COR-L47 (cell line): Measurements from ENCODE around the gene ACSL6.

ENCODE experiments used
- DNase-seq: peaks from one replicate; lab custom pipeline; 2025; lab: John Stamatoyannopoulos, UW

The ACSL6 gene

DNA sequence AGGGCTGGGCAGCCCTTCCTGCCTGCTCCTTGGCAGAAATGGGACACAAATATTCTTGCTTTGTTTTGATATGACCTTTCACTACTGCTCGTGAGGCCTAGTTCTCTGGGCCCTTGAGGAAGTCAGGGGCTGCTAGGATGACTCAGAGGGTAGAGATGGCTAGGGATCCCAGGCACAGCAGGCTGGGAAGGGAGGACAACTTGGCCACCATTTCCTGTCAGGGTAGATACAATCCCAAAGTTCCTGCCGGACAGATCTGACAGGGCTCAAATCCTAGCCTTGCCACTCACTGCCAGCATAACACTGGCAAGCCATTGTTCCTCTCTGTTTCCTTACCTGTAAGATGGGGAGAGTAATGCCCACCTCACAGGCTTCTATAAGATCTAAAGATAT lies 34.2 kb downstream of the ACSL6 start:
- DNase-seq, result no peak

DNA sequence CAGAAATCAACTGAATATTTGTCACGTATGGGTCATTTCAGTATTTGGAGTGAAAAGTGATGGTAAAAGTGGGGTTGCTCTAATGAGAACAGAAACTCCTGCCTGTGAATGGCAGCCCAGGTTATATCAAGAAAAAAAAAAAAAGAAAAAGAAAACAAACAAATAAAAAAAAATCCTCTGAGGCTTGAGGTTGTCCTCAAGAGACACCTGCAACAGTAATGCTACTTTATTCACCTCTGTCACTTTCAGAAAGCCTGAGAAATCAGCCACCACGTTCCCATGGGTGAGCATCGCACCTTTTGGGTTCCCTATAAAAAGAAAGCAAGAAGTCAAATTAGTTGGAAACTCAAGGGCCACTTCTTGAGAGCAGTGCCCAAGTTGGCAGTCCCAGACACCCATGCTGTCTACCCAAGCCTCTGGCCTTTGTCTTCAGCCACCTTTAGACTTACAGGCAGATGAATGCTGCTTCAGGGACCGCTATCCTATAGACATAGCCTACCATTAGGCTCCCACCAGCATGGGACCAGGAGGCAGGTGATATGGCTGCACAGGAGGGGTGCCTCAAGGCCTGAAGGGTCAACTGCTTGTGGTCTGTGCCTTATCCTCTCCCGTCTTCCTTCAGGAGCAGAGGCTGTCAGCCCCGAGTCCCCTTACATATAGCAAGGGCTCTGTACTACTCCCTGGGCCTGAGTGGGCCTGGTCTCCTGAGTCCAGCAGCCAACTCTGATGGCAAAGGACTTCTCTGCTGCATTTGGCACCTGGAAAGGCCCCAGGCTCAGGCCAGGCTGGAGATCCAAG lies 34.8 kb downstream of the ACSL6 start:
- no peak for DNase-seq

DNA sequence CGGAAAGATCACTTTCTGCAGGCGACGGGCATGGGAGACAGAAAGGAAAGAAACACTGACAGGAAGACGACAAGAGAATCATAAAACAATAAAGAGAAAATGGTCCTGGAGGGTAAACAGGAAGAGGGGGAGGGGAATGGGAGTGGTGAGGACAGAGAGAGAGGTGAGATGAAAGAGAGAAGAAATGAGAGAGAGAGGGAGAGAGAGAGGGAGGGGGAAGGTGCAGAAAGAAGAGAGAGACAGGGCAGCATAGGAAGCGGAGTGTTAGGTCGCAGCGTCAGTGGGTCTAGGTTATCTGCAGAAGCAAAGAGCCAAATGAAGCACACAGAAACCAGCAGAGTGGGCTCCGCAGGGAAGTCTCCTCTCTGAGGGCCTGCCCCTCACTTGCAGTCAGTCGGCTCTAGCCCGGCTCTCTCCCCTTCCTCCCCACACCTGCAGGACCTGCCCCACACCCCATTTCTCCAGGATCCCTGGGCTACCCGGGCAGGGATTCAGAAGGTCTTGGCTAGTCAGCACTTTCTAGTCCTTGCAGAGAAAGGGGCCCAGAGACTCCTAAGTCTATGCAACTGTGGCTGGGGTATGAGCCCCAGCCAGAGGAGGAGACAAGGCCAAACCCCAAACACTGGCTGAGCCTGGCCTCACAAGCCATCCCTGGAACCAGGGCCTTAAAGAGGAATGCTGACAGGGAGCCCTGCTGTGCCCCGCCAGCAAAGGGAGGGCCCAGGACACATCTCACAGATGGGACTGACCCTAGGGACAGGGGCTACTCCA lies 36.3 kb downstream of the ACSL6 start:
- no peak for DNase-seq

DNA sequence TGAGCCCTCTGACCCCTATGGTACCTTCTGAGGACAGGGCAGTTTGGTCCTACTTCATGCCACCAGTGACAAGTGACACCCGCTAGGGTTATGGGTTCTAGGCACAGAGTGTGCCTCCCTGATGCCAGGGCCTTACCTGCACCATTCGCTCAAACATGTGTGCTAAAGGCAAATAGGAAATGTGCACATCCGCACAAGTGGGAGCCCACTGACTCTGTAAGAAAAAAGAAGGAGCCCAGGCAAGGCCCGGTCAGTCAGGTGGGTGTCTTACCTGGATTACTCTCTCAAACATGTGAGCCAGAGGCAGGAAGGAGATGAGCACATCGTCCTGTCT lies 36.9 kb downstream of the ACSL6 start:
- DNase-seq, result no peak

DNA sequence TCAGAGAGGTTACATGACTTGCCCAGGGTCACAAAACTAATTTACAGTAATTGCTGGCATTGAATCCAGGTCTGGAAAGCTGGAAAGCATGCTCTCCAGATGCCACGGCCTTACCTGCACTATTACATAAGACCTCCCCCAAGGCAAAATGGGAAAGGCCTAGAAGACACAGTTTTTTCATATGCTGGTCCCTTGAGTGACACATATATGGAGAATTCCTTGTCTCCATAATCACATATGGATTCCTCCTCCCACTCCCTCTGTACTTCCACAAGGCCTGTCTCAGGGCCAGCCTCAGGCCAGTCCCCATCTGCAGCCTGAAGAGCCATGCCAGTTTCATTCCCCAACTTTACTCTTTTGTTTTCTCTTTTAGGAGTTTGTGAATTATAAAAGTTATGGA lies 37.4 kb downstream of the ACSL6 start:
- no peak for DNase-seq

DNA sequence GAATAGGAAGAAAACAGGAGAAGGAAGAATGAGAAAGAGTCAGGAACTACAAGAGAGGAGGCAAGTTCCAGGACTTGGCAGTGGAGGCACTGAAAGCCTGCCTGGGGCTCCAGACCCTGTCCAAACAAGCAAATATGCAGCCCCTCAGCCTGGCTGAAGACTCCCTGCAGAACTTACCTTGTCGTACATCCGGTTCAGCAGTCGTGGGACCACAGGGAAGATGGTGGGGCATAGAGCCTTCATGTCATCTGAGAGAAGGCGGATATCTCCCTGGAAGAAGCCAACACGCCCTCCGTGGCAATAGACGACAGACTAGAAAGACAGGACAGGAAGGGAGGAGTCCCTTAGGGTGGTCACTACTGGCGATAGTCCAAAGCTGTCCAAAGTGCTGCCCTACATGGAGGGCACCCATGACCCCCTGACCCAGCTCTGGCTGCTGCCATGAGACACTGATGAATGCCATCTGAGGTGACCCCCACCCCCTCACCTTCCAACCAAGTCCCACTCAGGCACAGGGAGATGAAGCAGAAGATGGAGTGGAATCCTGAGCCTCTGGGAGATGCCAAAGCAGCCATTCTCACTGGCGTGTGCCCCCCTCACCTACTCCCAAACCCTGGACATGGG lies 38.3 kb downstream of the ACSL6 start:
- DNase-seq, result no peak

DNA sequence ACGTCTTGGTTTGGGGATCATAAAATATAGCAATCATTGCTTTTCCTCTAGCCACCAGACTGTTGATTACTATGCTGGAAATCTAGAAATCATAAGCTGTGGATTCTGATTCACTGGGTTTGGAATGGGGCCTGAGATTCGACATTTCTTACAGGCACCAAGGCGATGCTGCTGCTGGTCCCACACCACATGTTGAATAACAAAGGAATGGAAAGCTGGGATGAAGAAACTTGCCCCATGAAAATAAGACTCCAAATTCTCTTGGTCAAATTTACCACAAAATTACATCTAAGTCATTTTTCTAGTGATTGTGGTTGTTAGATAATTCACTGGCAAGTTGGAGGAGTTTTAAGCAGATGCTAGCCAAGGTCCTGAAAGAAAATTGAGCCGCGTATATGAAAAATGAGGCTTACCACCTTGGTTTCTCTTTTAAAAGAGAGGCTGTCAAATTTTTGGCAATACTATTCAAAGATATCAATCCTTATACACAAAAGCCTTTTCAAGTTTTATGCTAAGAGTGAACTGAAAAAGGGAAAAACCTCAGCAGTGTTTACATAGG lies 43.0 kb downstream of the ACSL6 start:
- no peak for DNase-seq

DNA sequence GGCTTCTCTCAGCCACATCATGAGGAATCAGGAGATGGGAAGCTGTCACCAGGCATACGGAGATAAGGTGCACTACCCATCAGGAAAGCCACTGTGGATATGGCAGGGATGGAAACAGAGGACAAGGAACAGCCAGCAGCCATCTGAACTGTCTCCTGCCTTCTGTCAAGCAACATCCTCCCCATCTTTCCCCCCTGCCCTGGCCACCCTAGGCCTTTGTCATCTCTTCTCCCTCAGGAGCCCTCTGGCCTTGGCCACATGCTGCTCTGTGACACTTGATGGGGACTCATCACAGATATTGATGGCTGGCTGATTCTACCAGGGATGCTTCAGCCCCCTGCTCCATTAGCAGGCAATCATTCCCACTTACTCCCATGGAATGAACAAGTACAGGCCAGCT lies 44.9 kb downstream of the ACSL6 start:
- DNase-seq, result no peak

DNA sequence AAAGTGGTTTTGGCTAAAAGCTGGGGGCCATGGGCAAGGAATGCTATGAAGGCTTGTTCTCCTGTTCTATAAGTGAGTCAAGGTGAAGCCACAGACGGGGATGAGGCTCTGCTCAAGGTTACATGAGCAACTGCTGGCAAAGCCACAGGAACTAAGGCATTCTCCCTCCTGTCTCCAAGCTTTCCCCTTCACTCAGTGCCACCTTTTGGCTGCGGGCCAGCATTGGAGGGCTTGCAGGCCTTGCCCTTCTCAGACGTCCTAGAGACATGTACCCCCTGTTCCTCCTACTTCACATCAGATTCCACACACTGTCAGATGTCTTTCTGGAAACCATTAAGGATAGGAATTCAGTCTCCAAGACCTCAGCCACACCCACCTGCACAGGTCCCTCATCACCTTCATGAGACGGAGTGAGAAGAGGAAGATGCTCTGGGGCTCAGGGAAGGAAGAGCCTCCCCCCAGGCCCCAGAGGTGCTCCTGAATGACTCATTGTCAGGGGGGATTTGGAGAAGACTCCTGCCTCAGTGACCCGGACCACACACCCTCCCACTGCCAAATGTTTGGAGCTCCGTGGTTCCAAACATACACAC lies 45.5 kb downstream of the ACSL6 start:
- no peak for DNase-seq

DNA sequence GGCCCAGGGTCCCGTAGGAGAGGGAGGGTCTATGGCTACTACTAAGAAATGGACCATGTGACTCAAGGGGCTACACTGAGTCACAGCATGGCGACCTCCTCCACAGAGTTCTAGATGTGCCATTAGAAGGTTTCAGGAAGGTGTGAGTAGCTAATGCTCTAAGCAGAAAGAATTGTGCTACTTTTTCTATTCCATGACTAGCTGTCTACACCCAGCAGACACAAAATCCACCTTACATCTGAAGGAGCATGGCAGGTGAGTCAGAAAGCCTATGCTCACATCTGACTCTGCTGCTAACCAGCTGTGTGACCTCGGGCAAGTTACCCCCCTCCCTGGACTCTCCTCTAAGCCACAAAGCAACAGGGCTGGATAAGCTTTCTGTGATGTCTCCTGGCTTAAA lies 51.6 kb downstream of the ACSL6 start:
- no peak for DNase-seq

DNA sequence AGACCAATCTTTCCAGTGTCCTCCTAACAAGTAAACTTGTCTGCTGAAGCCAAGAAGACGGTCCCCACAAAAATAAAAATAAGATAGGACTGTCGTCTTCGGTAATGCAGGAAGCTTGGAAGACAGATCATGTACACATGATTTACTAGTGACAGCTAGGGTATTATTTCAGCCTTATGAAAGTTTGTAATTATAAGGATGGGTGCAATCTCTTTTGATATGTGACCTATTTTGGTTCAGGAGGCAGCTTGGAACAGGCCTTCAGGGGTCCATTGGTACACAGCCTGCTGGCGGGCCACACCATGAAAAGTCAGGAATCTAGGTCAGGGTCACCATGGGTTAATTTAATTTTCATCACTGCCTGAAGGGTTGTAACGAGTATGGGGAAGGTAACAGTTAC lies 52.3 kb downstream of the ACSL6 start:
- no peak for DNase-seq

DNA sequence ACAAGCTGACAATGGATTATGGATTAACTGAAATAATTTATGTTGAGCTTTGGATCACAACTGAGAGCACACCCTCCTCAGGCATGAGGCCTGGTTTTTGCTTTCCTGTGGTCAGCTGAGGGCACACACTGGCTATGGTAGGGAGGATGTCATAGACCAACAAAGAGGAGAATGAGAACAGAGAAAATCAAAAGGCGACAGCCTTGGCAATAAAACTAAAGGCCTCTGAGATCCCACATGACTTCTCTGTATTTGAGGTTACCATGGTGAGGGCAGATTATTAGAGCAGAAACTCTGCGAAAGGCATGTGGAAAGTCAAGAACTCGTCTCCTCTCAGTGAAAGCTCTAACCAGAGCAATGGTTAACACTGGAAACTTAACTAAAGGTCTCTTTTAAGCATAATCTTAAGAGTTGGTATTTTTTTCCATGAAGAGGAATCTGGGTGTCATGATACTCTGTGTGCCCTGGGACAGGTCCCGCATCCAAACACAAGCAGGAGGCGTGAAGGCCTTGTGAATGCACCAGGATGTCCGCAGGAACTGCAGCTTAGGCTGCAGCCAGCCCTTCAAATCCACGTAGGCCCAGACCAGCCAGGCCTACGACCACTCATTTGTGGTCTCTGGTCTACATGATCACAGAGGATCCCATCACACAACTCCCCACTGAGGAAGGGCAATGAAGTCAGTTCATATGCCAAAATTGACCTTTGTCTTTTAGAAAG lies 53.6 kb downstream of the ACSL6 start:
- DNase-seq, result no peak

DNA sequence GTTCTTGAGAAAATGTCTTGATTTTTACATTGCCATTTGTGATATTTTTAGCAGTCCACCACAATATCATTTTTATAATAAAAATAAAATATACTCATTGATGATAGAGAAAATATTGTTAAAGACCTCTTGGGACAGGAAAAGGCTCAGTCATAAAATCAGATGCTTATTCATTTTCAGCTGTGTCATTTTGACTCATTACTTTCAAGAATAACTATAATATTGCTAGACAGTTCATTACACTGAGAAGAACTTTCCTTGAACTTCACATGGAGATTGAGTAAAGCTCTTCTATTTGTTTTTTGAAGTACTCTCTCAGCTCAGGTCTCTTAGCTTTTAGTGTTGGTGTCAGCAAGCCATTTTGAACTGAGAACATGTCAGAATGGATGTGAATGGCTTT lies 57.5 kb downstream of the ACSL6 start:
- DNase-seq, result no peak

DNA sequence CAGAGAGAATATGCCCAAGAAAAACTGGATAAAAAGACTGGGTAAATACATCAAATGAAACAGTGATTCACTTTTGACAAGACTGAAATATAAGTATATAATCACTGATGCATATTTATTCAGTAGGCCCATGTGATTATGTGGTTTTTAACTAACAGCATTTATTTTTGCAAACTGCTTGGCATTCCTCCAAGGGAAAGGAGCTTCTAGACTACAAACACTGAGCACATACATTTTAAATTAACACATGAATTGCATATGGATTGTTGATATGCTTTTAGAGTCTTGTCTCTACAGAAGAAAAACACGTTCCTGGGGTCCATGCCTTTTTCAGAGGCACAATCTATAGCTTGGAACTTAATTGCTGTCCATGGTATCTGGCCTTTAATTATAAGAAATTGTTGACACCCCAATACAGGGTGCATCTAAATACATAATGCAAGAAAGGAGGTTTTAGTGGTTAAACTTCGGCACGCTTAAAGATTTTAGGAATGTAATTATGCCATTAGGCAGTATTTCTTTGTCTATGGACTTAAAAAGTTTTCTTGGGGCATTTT lies 59.1 kb downstream of the ACSL6 start:
- DNase-seq, result peak; percentile 28

DNA sequence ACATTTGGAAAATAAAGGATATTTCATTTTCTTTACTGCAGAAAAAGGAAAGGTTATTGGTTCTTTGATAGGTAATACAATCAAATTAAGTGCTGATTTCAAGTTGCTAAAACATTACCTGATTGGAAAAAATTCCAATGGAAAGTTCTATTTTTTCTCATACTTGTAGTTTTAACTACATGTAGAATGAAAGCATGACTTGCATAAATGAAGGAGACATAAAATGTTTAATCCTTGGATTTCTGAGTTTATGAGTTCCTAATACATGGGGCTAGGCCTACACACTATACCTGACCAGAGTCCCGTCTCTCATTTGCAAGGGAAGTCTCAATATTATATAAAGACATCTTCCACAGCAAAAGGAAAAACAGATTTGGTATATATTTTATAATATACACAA lies 60.8 kb downstream of the ACSL6 start:
- no peak for DNase-seq

DNA sequence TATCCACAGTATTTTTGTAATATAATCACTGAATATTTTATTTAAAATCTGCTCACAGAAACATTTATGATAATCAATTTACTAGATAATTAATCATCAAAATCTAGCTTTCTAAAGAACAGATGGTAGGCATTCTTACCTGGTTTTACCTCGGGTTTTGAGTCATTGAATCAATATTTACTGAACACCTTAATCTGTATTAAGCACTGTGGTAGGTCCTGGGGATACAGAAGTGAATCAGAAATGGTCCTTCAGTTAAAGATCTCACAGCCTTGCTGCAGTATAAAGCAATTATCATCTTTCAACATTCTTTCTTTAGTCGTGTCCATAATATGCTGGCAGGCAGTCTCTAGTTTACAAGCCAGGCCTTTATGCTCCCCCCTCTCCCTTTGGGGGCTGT lies 64.0 kb downstream of the ACSL6 start:
- peak; percentile 2 for DNase-seq

DNA sequence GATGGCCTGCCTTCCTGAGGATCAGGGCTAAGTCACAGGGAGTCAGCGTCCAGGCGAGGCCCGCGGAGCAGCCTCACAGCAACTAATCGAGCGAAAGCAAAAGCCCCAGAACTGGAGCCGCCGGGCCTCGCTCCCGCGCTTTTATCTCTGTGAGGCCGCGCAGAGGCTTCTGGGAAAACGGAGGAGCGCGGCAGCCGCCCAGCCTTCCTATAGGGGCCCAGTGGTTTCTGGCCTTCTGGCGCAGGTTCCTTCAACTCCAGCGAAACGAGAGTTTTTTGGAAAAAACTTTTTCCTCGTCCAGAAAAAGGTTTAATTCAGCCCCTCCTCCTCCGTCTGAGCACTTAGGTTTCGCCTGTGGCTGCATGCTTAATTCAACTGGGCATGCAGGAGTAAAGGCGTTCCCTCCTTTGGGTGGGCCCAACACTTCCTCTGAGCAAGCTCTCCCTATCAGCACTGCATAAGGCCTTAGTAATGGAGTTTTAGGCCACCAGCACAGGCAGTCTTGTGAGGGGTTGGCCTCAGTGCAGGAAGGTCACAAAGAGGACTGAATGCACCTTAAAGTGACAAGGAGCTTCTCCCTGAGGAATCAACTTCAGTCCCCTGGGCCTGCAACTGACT lies 65.8 kb downstream of the ACSL6 start, which contains the start of gene MEIKIN:
MEIKIN (minus strand) TSS at position 113 of the 618 bp plus-strand sequence. CDS start 158 bp downstream, outside the sequence.
- DNase-seq, result no peak

DNA sequence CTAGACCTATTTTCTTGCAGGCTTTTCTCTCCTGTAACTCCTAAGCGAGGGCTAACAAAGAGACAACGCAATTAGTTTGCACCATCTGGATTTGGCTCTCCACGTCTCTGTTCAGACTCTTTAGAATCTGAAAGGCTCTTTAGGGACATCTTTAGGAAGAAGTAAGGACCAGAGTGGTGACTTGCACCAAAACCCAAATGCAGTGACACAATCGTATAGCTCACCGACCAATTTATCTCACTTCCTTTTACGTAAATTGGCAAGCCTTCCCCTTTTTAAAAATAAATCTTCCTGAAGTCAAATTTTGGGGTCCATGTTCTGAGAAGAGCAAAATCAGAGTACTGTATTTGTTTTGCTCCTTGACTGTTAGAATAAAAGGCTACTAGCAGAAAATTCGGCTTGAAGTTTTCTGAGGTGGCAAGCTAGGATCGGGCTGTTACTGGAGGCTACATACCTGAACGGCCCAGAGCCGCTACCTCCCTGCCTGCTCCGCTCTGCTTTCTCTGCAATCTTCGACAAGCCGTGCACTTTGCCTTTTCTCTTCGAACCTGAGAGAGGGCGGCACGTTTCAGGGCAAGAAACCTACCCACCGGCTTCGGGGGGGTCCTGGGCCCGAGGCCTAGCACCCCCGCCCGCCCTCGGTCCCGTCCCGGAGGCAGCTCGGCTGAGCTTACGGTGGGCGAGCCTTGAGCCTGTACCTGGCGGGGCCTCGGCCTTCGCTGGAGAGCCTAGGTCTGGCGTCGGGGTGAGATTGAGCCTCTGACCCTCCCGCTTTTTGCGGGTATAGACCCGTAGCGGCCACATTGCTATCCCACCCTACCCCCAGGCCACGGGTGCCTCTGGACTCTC lies 66.5 kb downstream of the ACSL6 start:
- DNase-seq, result no peak

DNA sequence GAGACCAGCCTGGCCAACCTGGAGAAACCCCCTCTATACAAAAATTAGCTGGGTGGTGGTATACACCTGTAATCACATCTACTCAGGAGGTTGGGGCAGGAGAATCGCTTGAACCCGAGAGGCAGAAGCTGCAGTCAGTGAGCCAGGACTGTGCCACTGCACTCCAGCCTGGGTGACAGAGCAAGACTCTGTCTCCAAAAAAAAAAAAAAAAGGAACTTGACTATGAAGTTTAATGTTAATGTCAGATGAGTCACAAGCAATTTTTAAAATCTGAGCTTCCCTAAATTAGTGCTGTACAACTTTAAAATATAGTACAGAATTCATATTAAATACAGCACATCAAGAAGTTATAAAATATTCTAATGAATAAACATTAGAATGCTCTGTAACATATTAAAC lies 67.5 kb downstream of the ACSL6 start:
- DNase-seq, result no peak

DNA sequence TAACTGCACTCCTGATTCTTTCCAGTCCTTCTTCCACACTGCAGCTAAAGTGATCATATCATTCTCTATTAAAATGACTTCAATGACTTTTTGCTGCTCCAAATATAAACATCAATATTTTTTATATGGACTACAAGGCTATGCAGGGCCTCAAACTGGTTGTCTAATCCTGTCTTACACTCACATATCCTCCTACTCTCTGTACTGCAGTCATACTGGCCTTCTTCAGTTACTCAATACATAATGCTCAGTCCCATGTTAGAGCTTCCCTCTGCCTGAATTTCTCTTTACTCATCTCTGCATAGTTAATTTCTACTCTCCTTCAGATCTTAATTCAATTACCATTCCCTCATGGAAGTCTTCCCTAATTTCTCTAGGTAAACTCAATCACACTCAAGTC lies 69.4 kb downstream of the ACSL6 start:
- no peak for DNase-seq
